ENCODE data around the gene NAV3. TPM values are rescaled to one million over a fixed set of nuclear protein-coding genes. Genes with fewer than 3 reads are reported as not detected.

The NAV3 gene
- total and polyA plus RNA-seq, 10 donors = 0.74 to 111 (median 40.4) TPM

GRCh38 chr12:78208092-78208491, 377.4 kb downstream of the NAV3 start:
- Histone ChIP-seq H3K27me3 (replicated peaks in 1 of 7) (no peaks in the 10 kb centered on the region), H3K4me1 (no peaks in the 10 kb centered on the region), H3K36me3 (peaks cover 0 to 13% (median 1%) of the 10 kb centered on the region in 6 donors), H3K4me3 (no peak overlapping the region), H3K27ac (no peak overlapping the region), H3K9me3 (no peaks in the 10 kb centered on the region)
- TF ChIP-seq POLR2AphosphoS5 (IDR thresholded peaks at IDR 0.05) (no peak), POLR2A (IDR thresholded peaks at IDR 0.05) (no peak), CTCF (IDR thresholded peaks at IDR 0.05 in 8 of 11, conservative IDR thresholded peaks at IDR 0.05 in 3 of 11) (no peak)
- intact Hi-C loops (cut with DNase I; ENCODE audit: low total_unique reads) = no loop called here
- 73 to 93% (median 81%) methylated on average over 6 of the region's 6 CpGs for WGBS, 5 donors
- DNase-seq = no peak

GRCh38 chr12:78209846-78210505, 379.3 kb downstream of the NAV3 start:
- intact Hi-C loops (cut with DNase I; ENCODE audit: low total_unique reads) = no loop called here
- TF ChIP-seq POLR2AphosphoS5 (IDR thresholded peaks at IDR 0.05) = no peak
- TF ChIP-seq CTCF (IDR thresholded peaks at IDR 0.05 in 8 of 11, conservative IDR thresholded peaks at IDR 0.05 in 3 of 11) = no peak
- no peak for TF ChIP-seq POLR2A (IDR thresholded peaks at IDR 0.05)
- Histone ChIP-seq H3K9me3 (no peaks in the 10 kb centered on the region), H3K36me3 (peaks cover 0 to 13% (median 1%) of the 10 kb centered on the region in 6 donors), H3K4me1 (no peaks in the 10 kb centered on the region), H3K27me3 (replicated peaks in 1 of 7) (no peaks in the 10 kb centered on the region), H3K27ac (no peak overlapping the region), H3K4me3 (no peak overlapping the region)
- 75 to 90% (median 84%) methylated on average over 12 of the region's 12 CpGs for WGBS, 5 donors
- no peak for DNase-seq

- Histone ChIP-seq H3K4me3 (no peak overlapping the region), H3K4me1 (no peaks in the 10 kb centered on the region), H3K9me3 (no peaks in the 10 kb centered on the region), H3K27me3 (replicated peaks in 1 of 7) (no peaks in the 10 kb centered on the region), H3K36me3 (peaks cover 0 to 13% (median 1%) of the 10 kb centered on the region in 6 donors), H3K27ac (no peak overlapping the region)
- no peak for TF ChIP-seq POLR2AphosphoS5 (IDR thresholded peaks at IDR 0.05)
- no peak for TF ChIP-seq CTCF (IDR thresholded peaks at IDR 0.05 in 8 of 11, conservative IDR thresholded peaks at IDR 0.05 in 3 of 11)
- no peak for TF ChIP-seq POLR2A (IDR thresholded peaks at IDR 0.05)
- intact Hi-C loops (cut with DNase I; ENCODE audit: low total_unique reads) = no loop called here
- WGBS, 5 donors = 81 to 93% (median 86%) methylated on average over 1 of the region's 1 CpG
- DNase-seq = no peak
Observed at GRCh38 chr12:78210506-78210860, 379.8 kb downstream of the NAV3 start.

- H3K9me3 ChIP-seq = no peaks in the 10 kb centered on the region
- DNase-seq = no peak
- no peak overlapping the region for H3K27ac ChIP-seq
- peaks cover 0 to 13% (median 1%) of the 10 kb centered on the region in 6 donors for H3K36me3 ChIP-seq
- TF ChIP-seq POLR2AphosphoS5 (IDR thresholded peaks at IDR 0.05) (no peak), POLR2A (IDR thresholded peaks at IDR 0.05) (no peak), CTCF (IDR thresholded peaks at IDR 0.05 in 8 of 11, conservative IDR thresholded peaks at IDR 0.05 in 3 of 11) (no peak)
- H3K4me3 ChIP-seq = no peak overlapping the region
- H3K4me1 ChIP-seq = no peaks in the 10 kb centered on the region
- intact Hi-C loops (cut with DNase I; ENCODE audit: low total_unique reads) = no loop called here
- WGBS, 5 donors = 79 to 89% (median 79%) methylated on average over 4 of the region's 4 CpGs
- H3K27me3 ChIP-seq (replicated peaks in 1 of 7) = no peaks in the 10 kb centered on the region
Observed at GRCh38 chr12:78210894-78211302, 380.2 kb downstream of the NAV3 start.

All from spleen (tissue), 11 donors.